PFSK-1 (cell line): ENCODE measurements around the gene SLC38A11.

Experiments
- POLR2AphosphoS5 ChIP-seq: IDR thresholded peaks from 2 replicates; pipeline ENCODE4 v1.6.1; 2012; ENCODE audit warnings: low read depth, mild to moderate bottlenecking, control low read depth, low read length, moderate library complexity
- REST ChIP-seq, 2 experiments: IDR thresholded peaks; 2 replicates each; pipeline versions ENCODE4 v1.6.1 to v1.8.0; 2011 to 2012; ENCODE audit warnings: low read depth in 2 of 2, low read length in 2 of 2, control low read depth in 1 of 2, inconsistent platforms in 1 of 2, mild to moderate bottlenecking in 1 of 2, moderate library complexity in 1 of 2; ENCODE audit not compliant: insufficient read depth in 1 of 2
- TAF1 ChIP-seq: IDR thresholded peaks from 2 replicates; pipeline ENCODE4 v1.6.1; 2012; ENCODE audit warnings: low read length, control low read depth, borderline replicate concordance; ENCODE audit not compliant: insufficient read depth

GRCh38 chr2:164859251-164859818 lies 96.0 kb downstream of the SLC38A11 start:
- no peak for TF ChIP-seq POLR2AphosphoS5
- TF ChIP-seq REST (IDR thresholded peaks at IDR 0.05; ENCODE audit: insufficient read depth in 1 of 2, low read depth in 2 of 2, low read length in 2 of 2) = no peak
- TF ChIP-seq TAF1 = no peak
